ENCODE measurements around the gene HOXB3. TPM values are rescaled to one million over a fixed set of nuclear protein-coding genes. Genes with fewer than 3 reads are reported as not detected.

Gene HOXB3
- total and polyA plus RNA-seq, 8 donors, result 10.4 to 114 (median 89.4) TPM

- no peak overlapping the region for H3K4me3 ChIP-seq
Measured at GRCh38 chr17:48593840-48594537, 3.9 kb upstream of the HOXB3 start.

GRCh38 chr17:48593126-48593829 lies 3.2 kb upstream of the HOXB3 start, which contains the start of gene HOXB5:
TSS of gene HOXB5 (minus strand) at chr17:48593779. CDS start at chr17:48593682, 97 bp downstream.
- intact Hi-C loops (cut with DNase I), result loop anchor here in 1 of 2 donors (5.0 to 10.0 kb wide), 2 partner anchors 101 to 248 kb away; no protein-coding TSS in a partner anchor
- Histone ChIP-seq H3K27me3 (peaks cover 70 to 100% of the 10 kb centered on the region in 2 donors), H3K9me3 (no peaks in the 10 kb centered on the region), H3K4me1 (peaks cover 12 to 35% of the 10 kb centered on the region in 2 donors), H3K27ac (peak within 1 kb of the TSS; percentile 76 to 90), H3K4me3 (peak within 1 kb of the TSS; percentile 25 to 32), H3K36me3 (no peaks in the 10 kb centered on the region)
- DNase-seq (no peak), ATAC-seq (peak; percentile 4)
- TF ChIP-seq, protein P1, sequence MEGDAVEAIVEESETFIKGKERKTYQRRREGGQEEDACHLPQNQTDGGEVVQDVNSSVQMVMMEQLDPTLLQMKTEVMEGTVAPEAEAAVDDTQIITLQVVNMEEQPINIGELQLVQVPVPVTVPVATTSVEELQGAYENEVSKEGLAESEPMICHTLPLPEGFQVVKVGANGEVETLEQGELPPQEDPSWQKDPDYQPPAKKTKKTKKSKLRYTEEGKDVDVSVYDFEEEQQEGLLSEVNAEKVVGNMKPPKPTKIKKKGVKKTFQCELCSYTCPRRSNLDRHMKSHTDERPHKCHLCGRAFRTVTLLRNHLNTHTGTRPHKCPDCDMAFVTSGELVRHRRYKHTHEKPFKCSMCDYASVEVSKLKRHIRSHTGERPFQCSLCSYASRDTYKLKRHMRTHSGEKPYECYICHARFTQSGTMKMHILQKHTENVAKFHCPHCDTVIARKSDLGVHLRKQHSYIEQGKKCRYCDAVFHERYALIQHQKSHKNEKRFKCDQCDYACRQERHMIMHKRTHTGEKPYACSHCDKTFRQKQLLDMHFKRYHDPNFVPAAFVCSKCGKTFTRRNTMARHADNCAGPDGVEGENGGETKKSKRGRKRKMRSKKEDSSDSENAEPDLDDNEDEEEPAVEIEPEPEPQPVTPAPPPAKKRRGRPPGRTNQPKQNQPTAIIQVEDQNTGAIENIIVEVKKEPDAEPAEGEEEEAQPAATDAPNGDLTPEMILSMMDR (IDR thresholded peaks at IDR 0.05), result no peak

More at GRCh38 chr17:48593840-48594537, 3.9 kb upstream of the HOXB3 start:
- intact Hi-C loops (cut with DNase I), result loop anchor here in 1 of 2 donors (5.0 to 10.0 kb wide), 2 partner anchors 102 to 249 kb away; no protein-coding TSS in a partner anchor
- TF ChIP-seq, protein P1 (IDR thresholded peaks at IDR 0.05), result peak; percentile 84 to 92
- Histone ChIP-seq H3K9me3 (no peaks in the 10 kb centered on the region), H3K4me1 (peaks cover 12 to 36% of the 10 kb centered on the region in 2 donors), H3K36me3 (no peaks in the 10 kb centered on the region), H3K27ac (peak overlapping the region; percentile 42 to 90), H3K27me3 (peaks cover 62 to 100% of the 10 kb centered on the region in 2 donors)
- DNase-seq (peak; percentile 72 to 97 (median 92)), ATAC-seq (peak; percentile 77)

DNA sequence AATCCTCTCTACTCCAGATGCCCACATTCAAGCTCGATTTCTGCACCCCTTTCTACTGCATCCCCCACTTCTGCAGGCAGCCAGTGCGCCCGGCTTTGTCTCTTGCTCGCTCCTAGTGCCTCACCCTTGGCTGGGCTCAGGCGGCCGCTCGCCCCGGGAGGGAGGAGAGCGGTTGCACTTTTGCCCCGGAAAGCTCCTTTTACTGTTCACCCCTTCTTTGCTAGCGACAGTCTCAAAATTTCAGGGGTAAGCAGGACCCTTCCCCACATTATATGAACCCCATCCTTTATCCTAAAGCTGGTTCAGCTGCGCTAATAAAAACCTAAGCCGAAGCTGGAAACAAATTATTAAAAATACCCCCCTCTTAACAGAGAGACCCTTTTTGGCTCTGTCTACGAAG lies 2.5 kb upstream of the HOXB3 start:
- peak overlapping the region; percentile 25 to 32 for H3K4me3 ChIP-seq
- intact Hi-C loops (cut with DNase I), result loop anchor here in 1 of 2 donors (5.0 to 10.0 kb wide), 2 partner anchors 100 to 248 kb away; no protein-coding TSS in a partner anchor

DNA sequence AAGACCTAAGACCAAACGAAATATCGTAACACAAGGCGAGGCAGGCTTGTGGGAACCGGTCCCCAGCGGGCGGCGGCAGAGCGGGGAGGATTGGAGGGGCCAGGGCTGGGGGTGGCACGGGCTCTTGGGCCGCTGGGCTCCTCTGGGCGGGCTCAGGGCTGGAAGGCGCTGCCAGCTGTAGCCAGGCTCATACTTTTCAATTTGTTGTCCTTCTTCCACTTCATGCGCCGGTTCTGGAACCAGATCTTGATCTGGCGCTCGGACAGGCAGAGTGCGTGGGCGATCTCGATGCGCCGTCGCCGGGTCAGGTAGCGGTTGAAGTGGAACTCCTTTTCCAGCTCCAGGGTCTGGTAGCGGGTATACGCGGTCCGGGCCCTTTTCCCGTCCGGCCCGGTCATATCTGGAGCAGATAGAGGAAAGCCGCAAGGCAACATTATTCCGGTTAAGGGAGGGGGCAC lies 2.0 kb upstream of the HOXB3 start:
- DNase-seq (no peak), ATAC-seq (no peak)
- Histone ChIP-seq H3K27ac (peak overlapping the region; percentile 76 to 90), H3K4me3 (peak overlapping the region; percentile 25 to 32), H3K36me3 (no peaks in the 10 kb centered on the region), H3K9me3 (no peaks in the 10 kb centered on the region), H3K27me3 (peaks cover 59 to 100% of the 10 kb centered on the region in 2 donors), H3K4me1 (peaks cover 12 to 35% of the 10 kb centered on the region in 2 donors)
- intact Hi-C loops (cut with DNase I), result loop anchor here in 1 of 2 donors (5.0 to 10.0 kb wide), 2 partner anchors 100 to 247 kb away; no protein-coding TSS in a partner anchor
- TF ChIP-seq, protein P1 (IDR thresholded peaks at IDR 0.05), result no peak

More for the DNA sequence above, 2.5 kb upstream of the HOXB3 start:
- Histone ChIP-seq H3K9me3 (no peaks in the 10 kb centered on the region), H3K27ac (peak overlapping the region; percentile 76 to 90), H3K27me3 (peaks cover 64 to 100% of the 10 kb centered on the region in 2 donors), H3K4me1 (peaks cover 12 to 35% of the 10 kb centered on the region in 2 donors), H3K36me3 (no peaks in the 10 kb centered on the region)
- no peak for DNase-seq
- TF ChIP-seq, protein P1 (IDR thresholded peaks at IDR 0.05), result no peak
- ATAC-seq, result no peak
